ENCODE measurements around the gene TRIM44. TPM values are rescaled to one million over a fixed set of nuclear protein-coding genes. Genes with fewer than 3 reads are reported as not detected.
"Not testable (repeated sequence)": the region's sequence is repeated elsewhere in the genome, so short reads cannot be mapped to it uniquely, and the experiment has no call there.

Gene TRIM44
- total RNA-seq, 1 donor from 2014 or later, result 39.9 TPM

GRCh38 chr11:35853971-35854370, 191.4 kb downstream of the TRIM44 start:
- DNase-seq (ENCODE audit: missing footprints) (no peak), ATAC-seq (no peak)
- intact Hi-C loops (cut with DNase I), result no loop called here

DNA sequence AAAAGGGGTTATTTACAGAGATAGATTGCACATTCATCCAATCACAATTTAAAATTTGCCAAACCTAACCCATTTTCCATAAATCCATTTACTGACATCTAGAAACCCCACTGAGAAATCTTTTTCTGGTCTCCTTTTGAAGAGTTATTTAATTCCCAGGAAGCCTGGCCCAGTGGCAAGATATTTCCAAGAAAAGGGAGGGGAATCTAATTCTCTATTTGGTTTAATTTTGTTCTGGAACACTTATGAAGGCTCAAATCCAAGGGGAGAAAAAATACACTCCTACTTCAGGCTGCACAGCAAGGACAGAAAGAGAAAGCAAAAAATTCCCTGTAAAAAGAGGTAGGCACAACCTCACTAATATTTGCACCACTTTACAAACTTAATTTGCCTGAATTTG, 193.1 kb downstream of the TRIM44 start:
- DNase-seq (ENCODE audit: missing footprints) (no peak), ATAC-seq (no peak)
- intact Hi-C loops (cut with DNase I), result no loop called here

GRCh38 chr11:35856259-35856658, 193.7 kb downstream of the TRIM44 start:
- intact Hi-C loops (cut with DNase I), result no loop called here
- ATAC-seq, result no peak
- DNase-seq (ENCODE audit: missing footprints), result no peak

DNA sequence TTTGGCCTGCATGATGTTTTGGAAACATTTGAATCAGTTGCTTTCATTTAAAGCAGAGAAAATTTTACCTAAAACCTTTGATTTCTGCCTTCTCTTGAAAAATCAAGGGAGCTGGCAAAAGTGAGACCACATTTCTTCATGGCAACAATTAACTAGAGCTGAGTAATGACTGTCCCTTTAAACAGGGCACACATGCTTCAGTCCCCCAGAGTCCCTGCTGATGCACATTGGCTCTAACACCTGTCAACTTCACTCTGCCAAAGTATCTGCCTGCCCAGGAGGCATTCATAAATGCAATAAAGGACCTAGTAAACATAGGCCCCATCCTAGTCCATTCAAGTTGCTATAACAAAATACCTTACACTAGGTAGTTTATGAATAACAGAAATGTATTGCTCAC, 194.2 kb downstream of the TRIM44 start:
- intact Hi-C loops (cut with DNase I), result no loop called here
- ATAC-seq (no peak), DNase-seq (ENCODE audit: missing footprints) (no peak)

GRCh38 chr11:35857922-35858321, 195.3 kb downstream of the TRIM44 start:
- DNase-seq (ENCODE audit: missing footprints) (no peak), ATAC-seq (no peak)
- intact Hi-C loops (cut with DNase I), result no loop called here

DNA sequence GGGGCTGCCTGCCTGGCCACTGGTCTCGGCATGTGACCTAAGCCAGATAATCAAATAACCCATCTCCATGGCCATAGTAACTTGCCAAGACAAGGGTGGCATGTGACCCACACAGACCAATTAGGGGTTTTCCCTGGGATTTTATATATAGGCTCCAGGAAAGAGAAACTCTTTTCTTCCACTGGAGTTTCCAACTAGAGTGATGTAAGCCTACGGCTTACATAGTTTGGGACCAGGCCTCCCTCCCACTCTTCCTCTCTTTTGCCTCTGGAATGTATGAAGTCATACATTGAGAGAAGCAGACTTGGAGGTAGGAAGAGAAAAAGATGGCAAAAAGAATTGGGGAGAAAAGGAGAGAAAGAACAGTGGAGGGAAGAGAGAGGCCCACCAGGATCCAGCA, 196.7 kb downstream of the TRIM44 start:
- ATAC-seq, result no peak
- intact Hi-C loops (cut with DNase I), result no loop called here
- DNase-seq (ENCODE audit: missing footprints), result no peak

DNA sequence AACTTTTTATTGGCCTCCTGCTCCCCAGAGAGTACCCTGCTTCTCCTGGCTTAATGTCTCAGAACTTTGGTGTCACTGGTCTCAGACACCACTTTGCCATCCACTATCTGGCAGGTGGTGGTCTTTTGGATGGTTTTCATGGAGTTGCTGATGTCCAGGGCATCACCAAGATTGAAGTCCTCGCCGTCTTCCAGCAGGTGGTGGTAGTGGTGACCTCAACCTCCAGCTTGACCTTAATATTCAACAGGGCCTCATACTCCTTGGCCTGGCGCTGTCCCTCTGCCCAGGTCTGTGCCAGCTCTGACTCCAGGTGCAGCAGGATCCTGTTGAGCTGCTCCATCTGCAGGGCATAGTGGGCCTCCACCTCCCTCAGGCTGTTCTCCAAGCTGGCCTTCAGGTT, 197.6 kb downstream of the TRIM44 start:
- intact Hi-C loops (cut with DNase I); DNase-seq (ENCODE audit: missing footprints); ATAC-seq: not testable (repeated sequence)

- ATAC-seq (no peak), DNase-seq (ENCODE audit: missing footprints) (no peak)
- intact Hi-C loops (cut with DNase I), result no loop called here
Measured at GRCh38 chr11:35861191-35861590, 198.6 kb downstream of the TRIM44 start.

- intact Hi-C loops (cut with DNase I), result no loop called here
- DNase-seq (ENCODE audit: missing footprints), result no peak
Measured at GRCh38 chr11:35862666-35863065, 200.1 kb downstream of the TRIM44 start.

GRCh38 chr11:35864131-35864530, 201.6 kb downstream of the TRIM44 start:
- ATAC-seq (no peak), DNase-seq (ENCODE audit: missing footprints) (no peak)
- intact Hi-C loops (cut with DNase I), result no loop called here

More at GRCh38 chr11:35862666-35863065, 200.1 kb downstream of the TRIM44 start:
- ATAC-seq, result no peak

DNA sequence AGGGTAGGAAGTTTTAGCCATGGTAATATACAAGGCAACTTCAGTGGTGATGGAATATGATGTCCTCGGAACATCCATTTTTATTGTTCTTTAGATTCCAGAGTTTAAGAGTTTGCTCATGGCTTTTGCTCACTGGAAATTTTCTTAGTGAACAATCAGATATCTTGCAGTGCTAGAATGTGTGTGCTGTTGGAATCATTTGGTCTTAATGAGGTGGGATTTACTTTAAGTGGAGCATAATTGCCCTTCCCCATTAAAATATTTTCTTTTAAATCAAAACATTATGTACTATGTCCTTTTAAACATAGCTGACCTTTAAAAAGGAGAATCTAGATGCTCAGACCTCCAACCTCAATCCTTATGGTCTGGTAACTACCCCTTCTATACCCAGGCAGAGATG, 204.0 kb downstream of the TRIM44 start:
- ATAC-seq (no peak), DNase-seq (ENCODE audit: missing footprints) (no peak)
- intact Hi-C loops (cut with DNase I), result no loop called here

Other genes starting within 250 kb of the TRIM44 start
- 3.8 TPM for gene SLC1A2, start 243.2 kb upstream of the TRIM44 start, total RNA-seq
- 14.5 TPM for gene PAMR1, start 137.2 kb upstream of the TRIM44 start, total RNA-seq
- 0.54 TPM for gene FJX1, start 44.3 kb upstream of the TRIM44 start, total RNA-seq